ENCODE data around the gene FBXO22.
"Not testable (repeated sequence)": the region's sequence is repeated elsewhere in the genome, so short reads cannot be mapped to it uniquely, and the experiment has no call there.

DNA sequence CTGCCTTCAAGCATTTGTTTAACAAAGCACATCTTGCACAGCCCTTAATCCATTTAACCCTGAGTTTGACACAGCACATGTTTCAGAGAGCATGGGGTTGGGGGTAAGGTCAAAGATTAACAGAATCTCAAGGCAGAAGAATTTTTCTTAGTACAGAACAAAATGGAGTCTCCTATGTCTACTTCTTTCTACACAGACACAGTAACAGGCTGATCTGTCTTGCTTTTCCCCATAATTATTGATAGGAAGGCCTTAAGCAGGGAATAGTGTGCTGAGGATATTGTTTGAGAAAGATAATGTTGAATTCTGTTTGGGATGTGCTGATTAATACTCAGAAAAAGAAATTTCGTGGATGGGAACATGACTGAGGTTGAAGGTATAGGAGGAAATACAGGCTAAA, 32.1 kb upstream of the FBXO22 start:
- not testable (repeated sequence) for TF ChIP-seq RAD21 (IDR thresholded peaks at IDR 0.05; ENCODE audit: low read length); CTCF (IDR thresholded peaks at IDR 0.05); RXRA (IDR thresholded peaks at IDR 0.05; ENCODE audit: borderline replicate concordance, low read depth); FOXJ3 (CRISPR knock-in tag; IDR thresholded peaks at IDR 0.05)

Measured in SK-N-SH (cell line).